ENCODE data around the gene CHAD. TPM values are rescaled to one million over a fixed set of nuclear protein-coding genes. Genes with fewer than 3 reads are reported as not detected.
"Not testable (repeated sequence)": the region's sequence is repeated elsewhere in the genome, so short reads cannot be mapped to it uniquely, and the experiment has no call there.

CHAD gene
- total RNA-seq, 1 experiment from 2014 or later: not detected

DNA sequence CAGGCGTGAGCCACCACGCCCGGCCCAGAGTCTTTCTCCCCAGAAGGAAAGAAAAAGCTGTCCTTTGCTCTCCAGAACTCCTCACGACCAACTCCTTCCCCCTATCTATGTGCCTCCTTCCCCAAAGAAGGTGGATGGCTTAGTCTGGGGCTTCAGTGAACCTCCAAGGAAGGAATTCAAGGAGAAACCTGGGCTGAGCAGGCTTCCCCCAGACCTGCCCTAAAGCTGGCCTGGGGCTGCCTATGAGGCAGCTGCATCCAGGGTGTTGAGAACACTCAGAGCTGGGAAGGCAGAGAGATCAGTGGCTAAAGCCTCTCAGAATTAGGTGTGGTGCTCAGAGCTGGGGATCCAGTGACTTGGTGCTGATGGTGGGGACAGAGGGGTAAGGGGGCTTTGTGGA lies 38.9 kb downstream of the CHAD start:
- DNase-seq (ENCODE audit: low spot score): no peak

DNA sequence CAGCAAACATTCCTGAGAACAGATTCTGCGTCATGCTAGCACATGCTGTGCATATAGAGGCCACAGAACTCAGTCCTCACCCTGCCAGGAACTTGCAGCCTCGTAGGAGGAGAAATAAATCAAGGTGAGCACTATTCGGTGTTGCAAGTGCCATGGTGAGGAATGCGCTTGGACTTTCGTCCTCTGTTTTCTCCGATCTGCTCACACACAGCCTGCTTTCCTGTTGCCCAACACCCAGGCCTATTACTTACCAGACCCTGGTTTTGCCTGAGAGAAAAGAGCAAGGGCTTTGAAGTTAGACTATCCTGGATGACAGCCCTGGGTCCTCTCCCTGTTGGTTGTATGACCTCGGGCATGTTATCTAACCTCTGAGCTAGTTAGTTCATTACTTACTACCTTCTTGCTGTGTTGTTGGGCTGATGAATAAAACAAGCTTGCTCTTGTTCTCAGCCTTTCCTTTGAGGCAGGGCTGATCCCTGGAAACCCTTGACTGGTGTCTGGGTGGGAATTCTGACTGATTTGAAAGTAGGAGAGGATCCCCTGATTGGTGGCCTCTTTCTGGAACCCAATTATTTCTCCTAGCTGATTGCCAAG lies 39.8 kb downstream of the CHAD start:
- DNase-seq (ENCODE audit: low spot score): no peak

DNA sequence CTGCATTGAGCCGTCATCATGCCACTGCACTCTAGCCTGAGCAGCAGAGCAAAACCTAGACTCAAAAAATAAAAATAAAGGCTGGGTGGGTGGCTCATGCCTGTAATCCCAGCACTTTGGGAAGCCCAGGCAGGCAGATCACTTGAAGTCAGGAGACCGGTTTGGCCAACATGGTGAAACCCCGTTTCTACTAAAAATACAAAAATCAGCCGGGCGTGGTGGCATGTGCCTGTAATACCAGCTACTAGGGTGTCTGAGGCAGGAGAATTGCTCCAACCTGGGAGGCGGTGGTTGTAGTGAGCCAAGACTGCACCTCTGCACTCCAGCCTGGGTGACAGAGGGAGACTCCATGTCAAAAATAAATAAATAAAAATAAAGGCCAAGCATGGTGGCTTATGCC lies 40.6 kb downstream of the CHAD start:
- not testable (repeated sequence) for DNase-seq (ENCODE audit: low spot score)

DNA sequence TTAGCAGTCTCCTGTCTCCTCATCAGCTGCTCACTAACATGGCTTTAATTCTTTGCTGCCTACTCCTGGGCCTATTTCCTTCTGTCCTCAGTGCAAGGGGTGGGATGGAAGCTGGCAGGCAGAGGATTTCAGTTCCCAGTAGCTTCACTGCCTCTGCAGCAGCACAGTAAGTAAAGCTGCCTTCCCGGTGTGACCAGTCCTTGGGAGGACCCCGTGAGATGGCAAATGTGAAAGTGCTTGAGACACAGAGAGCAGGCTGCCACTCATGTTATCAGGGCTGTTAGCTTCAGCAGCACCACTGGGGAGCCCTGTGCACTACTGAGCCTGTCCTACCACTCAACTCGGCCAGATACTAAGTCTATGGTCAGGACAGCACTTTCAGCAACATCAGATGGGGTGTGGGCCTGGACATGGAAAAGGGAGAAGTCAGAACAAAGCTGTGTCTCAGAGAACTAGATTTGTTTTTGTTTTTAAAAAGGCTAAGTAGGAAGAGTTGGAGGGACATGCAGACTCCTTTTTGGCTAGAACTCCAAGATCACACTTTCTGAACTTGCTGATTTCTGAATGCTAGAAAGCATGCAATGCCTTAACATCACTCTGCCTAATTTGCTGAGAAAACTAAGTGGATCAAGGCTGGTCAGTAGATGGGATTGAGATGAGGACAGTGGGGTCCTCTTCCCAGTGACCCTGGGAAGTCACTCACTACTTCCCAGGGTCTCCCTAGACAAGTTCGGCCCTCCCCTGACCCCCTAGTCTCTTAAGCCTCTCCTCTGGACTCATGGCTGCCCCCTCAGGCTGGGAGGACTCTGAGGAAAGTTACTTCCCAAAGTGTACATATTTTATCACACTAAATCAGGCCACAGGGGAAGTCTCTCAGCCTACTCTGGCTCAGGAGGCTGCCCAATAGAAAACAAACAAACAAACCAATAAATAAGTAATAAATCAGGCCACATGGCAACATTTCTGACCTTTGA lies 41.6 kb downstream of the CHAD start:
- DNase-seq (ENCODE audit: low spot score): peak; percentile 71

DNA sequence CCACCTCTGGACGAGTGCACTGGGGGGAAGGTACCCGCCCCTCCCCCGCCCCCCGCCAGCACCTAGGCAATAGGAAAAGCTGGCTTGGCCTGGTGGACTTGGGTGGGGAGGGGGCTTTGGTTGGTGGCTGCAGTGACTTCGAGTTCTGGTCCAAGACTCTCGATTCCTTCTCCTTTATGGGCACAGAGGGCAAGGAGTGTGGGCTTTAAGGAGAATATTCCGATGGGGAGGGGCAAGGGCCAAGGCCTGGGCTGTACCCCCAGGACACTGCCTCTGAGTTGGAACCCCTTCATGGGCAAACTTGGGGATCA lies 42.3 kb downstream of the CHAD start:
- no peak for DNase-seq (ENCODE audit: low spot score)

DNA sequence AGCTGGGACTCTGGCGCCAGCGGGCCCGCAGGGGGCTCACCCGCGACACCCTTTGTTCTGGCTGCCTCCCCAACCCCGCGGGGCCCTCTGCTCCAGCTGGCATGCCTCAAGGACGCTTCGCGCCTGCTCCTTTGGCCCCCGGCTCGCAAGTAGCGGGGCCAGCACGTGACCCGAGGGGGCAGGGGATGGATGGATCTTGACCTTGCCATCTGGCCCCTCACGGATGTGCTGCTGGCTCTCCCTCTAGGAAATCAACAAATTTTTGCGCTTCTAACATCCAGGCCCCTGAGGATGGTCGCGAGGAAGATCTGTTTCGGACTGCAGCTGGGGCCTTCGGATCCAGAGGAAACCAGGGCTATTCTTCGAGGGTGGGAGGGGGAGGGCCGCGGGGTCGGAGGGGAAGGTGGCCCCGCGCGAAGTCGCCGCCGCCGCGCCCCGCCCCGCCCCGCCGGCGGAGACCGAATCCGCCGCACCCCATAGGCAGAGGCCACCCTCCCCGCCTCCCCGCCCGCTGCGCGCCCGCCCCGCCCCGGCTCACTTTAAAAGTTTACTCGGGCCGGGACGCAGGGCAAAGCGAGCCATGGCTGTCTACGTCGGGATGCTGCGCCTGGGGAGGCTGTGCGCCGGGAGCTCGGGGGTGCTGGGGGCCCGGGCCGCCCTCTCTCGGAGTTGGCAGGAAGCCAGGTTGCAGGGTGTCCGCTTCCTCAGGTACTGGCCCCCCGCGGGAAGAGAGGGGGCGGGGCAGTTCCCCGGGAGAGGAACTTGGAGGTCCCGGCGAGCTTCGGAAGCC lies 42.8 kb downstream of the CHAD start, which contains the start of gene ACSF2:
ACSF2 (plus strand) TSS at position 537 of the 790 bp plus-strand sequence; CDS start at position 581, 44 bp downstream.
- peak; percentile 59 for DNase-seq (ENCODE audit: low spot score)

DNA sequence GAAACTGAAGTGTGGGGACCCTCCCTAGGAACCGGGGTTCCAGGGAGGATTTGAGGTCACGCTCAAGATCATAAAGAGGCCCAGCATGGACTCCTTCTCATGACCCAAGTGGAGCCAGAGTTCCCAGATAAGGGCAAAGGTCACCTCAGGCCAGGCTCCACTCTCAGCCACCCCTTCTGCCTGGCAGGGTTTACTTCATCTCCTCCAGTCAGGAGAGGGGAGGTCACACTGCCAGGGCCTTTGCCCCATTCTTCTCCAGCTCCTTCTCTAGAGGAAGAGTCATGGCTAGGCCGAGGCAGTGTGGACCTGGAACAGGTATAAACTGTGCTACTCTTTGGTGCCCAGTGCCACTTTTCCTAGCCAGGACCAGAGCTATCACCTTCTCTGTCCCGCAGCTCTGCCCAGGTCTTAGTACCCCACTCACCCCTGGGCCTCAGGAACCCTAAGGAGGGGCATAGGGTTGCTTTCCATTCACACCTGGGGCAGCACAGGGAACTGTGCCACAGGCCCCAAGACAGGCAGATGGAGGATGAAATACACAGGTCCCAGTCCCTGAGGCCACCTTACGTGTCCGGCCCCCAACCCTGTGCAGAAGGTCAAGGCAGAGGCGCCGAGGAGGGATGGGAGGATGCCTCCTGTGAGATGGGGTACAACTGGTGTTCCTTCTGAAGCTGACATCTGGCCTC lies 43.5 kb downstream of the CHAD start:
- DNase-seq (ENCODE audit: low spot score): no peak

DNA sequence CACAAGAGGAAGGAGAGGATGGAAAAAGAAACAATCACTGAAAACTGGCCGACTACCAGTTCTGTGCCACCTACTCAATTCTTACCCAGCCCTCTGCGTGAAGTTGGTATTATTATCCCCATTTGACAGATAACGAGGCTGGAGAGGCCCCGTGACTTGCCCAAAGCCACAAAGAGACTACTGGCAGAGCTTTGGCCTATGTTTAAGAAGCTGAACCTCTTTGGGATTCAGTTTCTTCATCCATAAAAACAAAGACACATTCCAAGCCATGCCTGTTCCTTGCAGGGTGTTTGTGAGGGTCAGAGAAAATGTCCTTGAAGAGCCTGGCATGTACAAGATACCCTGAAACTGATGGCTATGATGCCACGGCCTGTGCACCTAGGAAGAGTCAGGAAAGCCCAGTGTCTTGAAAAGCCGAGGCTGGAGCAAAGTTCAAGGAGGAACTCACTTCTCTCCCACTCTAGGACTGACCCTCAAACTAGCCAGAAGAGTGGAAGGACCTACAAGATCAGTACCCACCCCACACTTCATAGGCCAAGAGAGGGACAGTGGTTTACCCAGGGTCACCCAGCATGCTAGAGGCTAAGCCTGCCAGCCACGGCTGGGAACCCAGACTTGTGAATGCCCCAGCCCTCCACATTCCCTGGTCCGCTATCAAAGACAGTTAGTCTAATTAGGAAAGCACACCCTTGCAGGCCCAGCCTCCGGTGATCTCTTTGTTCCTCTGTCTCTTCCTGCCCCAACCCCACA lies 44.3 kb downstream of the CHAD start:
- DNase-seq (ENCODE audit: low spot score): no peak

DNA sequence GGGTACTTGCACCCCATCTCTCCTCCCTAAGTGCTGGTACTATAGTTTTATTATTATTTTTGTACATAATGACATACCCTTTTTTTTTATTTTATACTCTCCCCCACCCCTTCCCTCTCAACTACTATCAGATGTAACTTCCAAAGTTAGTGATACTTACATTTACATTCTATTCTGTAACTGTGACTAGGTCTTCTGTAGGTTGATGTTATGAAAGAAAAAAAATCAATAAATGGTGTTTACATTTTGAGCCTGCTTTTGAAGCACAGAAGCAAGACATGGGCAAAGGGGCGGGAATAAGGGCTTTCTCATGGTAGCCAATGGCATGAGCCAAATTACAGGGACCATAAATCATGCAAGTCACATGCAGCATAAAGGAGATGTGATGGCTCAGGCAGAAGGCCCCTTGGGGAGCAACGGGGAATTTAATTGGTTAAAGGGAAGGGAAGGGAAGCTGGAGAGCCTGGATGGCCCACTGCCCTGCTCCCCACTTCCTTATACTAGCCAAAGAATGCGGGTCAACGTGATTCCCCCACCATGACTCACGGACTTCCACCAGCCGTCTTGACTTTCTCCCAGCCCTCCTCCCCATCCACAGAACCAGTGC lies 45.0 kb downstream of the CHAD start:
- DNase-seq (ENCODE audit: low spot score): peak; percentile 92

DNA sequence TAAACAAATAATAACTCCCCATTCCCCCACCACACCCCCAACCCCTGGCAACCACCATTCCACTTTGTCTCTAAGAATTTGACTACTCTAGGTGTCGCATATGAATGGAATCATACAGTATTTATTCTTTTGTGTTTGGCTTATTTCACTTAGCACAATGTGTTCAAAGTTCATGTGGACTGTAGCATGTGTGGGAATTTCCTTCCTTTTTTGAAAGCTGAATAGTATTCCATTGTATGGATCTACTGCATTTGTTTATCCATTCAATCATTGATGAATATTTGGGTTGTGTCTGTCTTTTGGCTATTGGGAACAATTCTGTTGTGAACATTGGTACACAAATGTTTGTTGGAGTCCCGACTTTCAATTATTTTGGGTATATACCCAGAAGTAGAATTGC lies 45.9 kb downstream of the CHAD start:
- DNase-seq (ENCODE audit: low spot score): no peak

DNA sequence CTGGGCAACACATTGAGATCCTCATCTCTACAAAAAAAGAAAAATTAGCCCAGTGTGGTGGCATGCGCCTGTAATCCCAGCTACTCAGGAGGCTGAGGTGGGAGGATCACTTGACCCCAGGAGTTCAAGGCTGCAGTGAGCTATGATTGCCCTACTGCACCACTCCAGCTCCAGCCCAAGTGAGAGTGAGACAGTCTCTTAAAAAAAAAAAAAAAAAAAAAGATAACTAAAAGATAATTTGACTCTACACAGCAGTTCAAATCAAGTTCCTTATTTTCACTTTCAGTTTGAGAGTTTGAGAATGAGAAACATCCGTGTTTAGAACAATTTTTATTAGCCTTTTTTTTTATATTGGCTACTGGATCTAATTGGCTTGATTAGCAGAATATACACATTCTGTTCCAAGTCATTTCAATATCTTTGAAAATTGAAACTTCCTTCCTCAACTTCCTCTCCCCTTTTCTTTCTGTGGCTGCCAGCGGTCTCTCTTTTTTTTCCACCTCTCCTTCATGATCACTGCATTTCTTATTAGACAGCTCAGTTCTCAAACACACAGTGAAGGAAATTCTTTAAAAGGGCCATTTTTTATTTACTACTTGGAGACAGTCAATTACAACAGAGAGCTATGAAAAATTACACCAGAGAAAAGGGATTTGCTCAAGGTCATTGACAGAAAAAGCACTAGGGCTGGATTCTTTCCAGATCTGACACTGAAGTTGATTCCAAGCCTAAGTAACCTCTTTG lies 47.2 kb downstream of the CHAD start:
- no peak for DNase-seq (ENCODE audit: low spot score)

DNA sequence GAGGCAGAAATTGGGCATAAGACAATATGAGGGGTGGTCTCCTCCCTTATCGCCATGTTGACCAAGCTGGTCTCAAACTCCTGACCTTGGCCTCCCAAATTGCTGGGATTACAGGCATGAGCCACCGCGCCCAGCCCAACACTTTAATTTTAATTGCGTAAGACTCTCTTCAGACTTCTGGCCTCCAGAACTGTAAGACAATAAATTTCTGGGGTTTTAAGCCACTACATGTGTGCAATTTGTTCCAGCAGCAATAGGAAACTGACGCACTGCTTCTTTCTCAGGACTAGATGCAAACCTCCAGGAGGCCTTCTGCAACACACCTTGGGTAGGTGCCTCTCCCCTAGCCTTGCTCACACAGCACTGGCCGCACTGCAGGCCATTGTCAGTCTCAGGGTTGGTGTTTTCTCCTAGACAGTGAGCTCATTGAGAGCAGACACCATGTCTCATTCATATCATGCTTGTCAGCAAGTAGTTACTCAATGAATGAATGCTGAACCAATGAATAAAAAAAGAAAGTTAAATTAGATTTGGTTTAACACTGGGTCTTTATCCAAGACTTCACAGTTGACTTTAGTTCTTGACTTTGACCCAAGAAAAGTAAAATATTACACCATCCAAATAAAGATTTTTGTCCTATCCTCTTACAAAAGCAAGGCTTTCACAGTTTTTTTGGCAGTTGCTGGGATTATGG lies 48.1 kb downstream of the CHAD start:
- no peak for DNase-seq (ENCODE audit: low spot score)

DNA sequence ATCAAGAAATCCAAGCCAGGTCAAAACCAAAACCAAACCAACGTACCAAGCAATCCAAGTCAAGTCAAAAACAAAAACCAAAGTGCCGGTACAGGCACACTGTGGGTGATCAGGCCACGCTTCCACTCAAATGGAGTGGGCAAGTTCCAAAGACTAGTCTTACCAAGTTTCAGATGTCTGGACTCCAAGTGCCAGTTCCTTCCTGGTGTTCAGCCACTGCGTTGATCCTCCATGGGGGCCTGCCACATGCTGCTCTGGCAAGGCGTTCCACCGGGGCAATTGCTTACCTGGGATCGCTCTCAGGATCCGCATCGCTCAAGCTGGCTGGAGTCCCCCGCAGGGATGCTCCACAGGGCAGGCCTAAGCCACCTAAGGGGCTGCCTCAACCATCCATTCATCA lies 49.1 kb downstream of the CHAD start:
- DNase-seq (ENCODE audit: low spot score): not testable (repeated sequence)

DNA sequence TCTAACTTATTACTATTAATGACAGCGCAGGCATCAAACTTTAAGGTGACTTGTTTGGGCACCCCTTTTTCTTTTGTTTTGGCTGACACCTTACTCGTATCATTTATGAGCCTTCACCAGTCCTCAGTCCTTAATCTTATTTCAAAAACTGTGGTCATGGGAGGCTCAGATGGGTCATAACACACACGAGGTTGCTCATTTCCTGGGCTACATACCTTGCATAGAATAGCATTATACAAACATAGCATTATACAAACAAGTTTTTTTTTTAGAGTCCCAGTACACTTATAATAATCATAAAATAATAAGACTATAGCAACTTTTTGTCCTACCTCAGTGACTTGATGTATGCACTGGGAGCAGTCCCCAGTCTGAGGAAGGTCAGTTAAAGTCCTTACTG lies 53.9 kb downstream of the CHAD start:
- DNase-seq (ENCODE audit: low spot score): no peak

Other genes starting within 250 kb of the CHAD start
- 5.9 and 17.8 TPM in 2 replicates for gene TMEM92, start 194.4 kb downstream of the CHAD start, total RNA-seq (2014; rRNA removed; shearing (Covaris generic))
- 34.6 and 40.0 TPM in 2 replicates for gene XYLT2, start 122.8 kb downstream of the CHAD start, total RNA-seq (2014; rRNA removed; shearing (Covaris generic))
- gene MRPL27, start 95.7 kb downstream of the CHAD start, total RNA-seq (2014; rRNA removed; shearing (Covaris generic)): 71.2 and 120 TPM in 2 replicates
- 7.5 and 11.8 TPM in 2 replicates for gene EME1, start 95.7 kb downstream of the CHAD start, total RNA-seq (2014; rRNA removed; shearing (Covaris generic))
- 137 and 155 TPM in 2 replicates for gene LRRC59, start 71.4 kb downstream of the CHAD start, total RNA-seq (2014; rRNA removed; shearing (Covaris generic))
- gene ACSF2, start 42.7 kb downstream of the CHAD start, total RNA-seq (2014; rRNA removed; shearing (Covaris generic)): 60.0 and 66.2 TPM in 2 replicates
- 27.9 and 30.9 TPM in 2 replicates for gene RSAD1, start 10.0 kb upstream of the CHAD start, total RNA-seq (2014; rRNA removed; shearing (Covaris generic))
- not detected in 2 replicates for gene MYCBPAP, start 39.6 kb upstream of the CHAD start, total RNA-seq (2014; rRNA removed; shearing (Covaris generic))
- gene EPN3, start 63.9 kb upstream of the CHAD start, total RNA-seq (2014; rRNA removed; shearing (Covaris generic)): 25.6 and 25.8 TPM in 2 replicates
- gene SPATA20, start 78.3 kb upstream of the CHAD start, total RNA-seq (2014; rRNA removed; shearing (Covaris generic)): 37.5 and 44.9 TPM in 2 replicates
- gene CACNA1G, start 91.8 kb upstream of the CHAD start, total RNA-seq (2014; rRNA removed; shearing (Covaris generic)): 0.05 and 0.57 TPM in 2 replicates
- 286 and 313 TPM in 2 replicates for gene ABCC3, start 166.0 kb upstream of the CHAD start, total RNA-seq (2014; rRNA removed; shearing (Covaris generic))
- gene ANKRD40, start 239.0 kb upstream of the CHAD start, total RNA-seq (2014; rRNA removed; shearing (Covaris generic)): 14.0 and 14.2 TPM in 2 replicates

Data from HT-29 (cell line).